Measurements from ENCODE around the gene ZSCAN26. TPM values are rescaled to one million over a fixed set of nuclear protein-coding genes. Genes with fewer than 3 reads are reported as not detected.
"Not testable (repeated sequence)": the region's sequence is repeated elsewhere in the genome, so short reads cannot be mapped to it uniquely, and the experiment has no call there.

Gene ZSCAN26
- total and polyA plus RNA-seq, 7 donors: 2.8 to 29.4 (median 25.5) TPM

DNA sequence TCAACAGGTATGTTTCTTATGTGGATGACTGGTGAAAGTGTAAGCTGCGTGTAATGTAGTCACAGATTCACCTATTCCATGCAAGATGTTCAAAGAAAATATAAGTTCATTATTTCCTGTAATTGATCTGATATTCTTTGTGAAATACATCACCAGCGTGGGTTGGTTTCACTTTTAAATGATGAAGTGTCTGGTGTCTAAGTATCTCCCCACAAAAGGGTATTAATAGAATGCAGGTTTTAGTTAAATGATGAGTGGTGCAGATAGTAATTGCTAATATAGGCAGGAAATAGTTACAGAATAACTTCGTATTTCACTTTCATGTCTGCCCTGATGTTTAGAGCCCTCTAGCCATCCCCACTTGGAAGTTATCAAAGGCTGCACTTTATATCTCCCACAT lies 36.6 kb downstream of the ZSCAN26 start:
- 75 to 86% methylated on average over 3 of the region's 3 CpGs for WGBS, 2 donors
- Histone ChIP-seq H3K27me3 (no peaks in the 10 kb centered on the region), H3K36me3 (peaks cover 0 to 37% (median 6%) of the 10 kb centered on the region in 4 donors), H3K4me3 (no peak overlapping the region), H3K27ac (no peak overlapping the region), H3K4me1 (no peaks in the 10 kb centered on the region), H3K9me3 (no peaks in the 10 kb centered on the region)
- intact Hi-C loops (cut with DNase I): no loop called here
- TF ChIP-seq POLR2A (IDR thresholded peaks at IDR 0.05): no peak
- no peak for TF ChIP-seq EP300 (IDR thresholded peaks at IDR 0.05)
- no peak for TF ChIP-seq POLR2AphosphoS5 (IDR thresholded peaks at IDR 0.05)
- no peak for TF ChIP-seq CTCF (IDR thresholded peaks at IDR 0.05)
- DNase-seq: no peak

DNA sequence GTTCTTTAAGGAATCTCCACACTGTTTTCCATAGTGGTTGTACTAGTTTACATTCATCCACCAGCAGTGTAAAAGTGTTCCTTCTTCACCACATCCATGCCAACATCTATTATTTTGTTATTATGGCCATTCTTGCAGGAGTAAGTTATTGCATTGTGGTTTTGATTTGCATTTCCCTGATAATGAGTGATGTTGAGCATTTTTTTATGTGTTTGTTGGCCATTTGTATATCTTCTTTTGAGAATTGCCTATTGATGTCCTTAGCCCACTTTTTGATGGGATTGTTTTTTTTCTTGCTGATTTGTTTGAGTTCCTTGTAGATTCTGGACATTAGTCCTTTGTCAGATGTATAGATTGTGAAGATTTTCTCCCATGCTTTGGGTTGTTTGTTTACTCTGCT lies 39.4 kb downstream of the ZSCAN26 start:
- H3K4me3 ChIP-seq; H3K27me3 ChIP-seq; H3K9me3 ChIP-seq; intact Hi-C loops (cut with DNase I); DNase-seq; H3K4me1 ChIP-seq; H3K27ac ChIP-seq: not testable (repeated sequence)
- H3K36me3 ChIP-seq: peaks cover 0 to 13% (median 0%) of the 10 kb centered on the region in 4 donors

GRCh38 chr6:28311139-28311823 lies 44.3 kb downstream of the ZSCAN26 start:
- no peak overlapping the region for H3K4me3 ChIP-seq
- H3K9me3 ChIP-seq: no peaks in the 10 kb centered on the region
- no peak for TF ChIP-seq POLR2AphosphoS5 (IDR thresholded peaks at IDR 0.05)
- no peak for TF ChIP-seq EP300 (IDR thresholded peaks at IDR 0.05)
- TF ChIP-seq POLR2A (IDR thresholded peaks at IDR 0.05): no peak
- no peak overlapping the region for H3K27ac ChIP-seq
- peaks cover 0 to 6% (median 3%) of the 10 kb centered on the region in 4 donors for H3K36me3 ChIP-seq
- DNase-seq: no peak
- 77 to 81% methylated on average over 9 of the region's 9 CpGs for WGBS, 2 donors
- intact Hi-C loops (cut with DNase I): no loop called here
- H3K27me3 ChIP-seq: no peaks in the 10 kb centered on the region
- H3K4me1 ChIP-seq: no peaks in the 10 kb centered on the region

DNA sequence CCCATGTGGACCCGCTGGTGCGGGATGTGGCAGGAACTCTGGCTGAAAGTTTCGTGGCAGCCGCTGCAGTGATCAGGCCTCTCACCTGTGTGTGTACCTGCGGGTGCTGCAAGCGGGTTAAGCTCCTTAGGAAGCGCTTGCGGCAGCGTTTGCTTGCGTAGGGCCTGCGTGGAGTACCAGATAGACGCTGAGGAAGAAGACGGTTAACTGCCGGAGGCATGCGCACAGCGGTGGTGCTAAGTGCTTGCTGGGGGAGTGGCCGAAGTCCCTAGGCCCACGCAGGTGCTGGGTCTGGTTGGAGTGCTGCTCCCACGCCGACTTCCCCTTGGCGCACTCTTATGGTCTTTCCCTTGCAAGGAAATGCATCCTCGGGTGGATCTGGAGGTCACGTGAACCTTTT lies 46.0 kb downstream of the ZSCAN26 start:
- Histone ChIP-seq H3K4me3 (no peak overlapping the region), H3K9me3 (no peaks in the 10 kb centered on the region), H3K4me1 (no peaks in the 10 kb centered on the region), H3K36me3 (peaks cover 0 to 6% (median 3%) of the 10 kb centered on the region in 4 donors), H3K27ac (no peak overlapping the region), H3K27me3 (no peaks in the 10 kb centered on the region)
- DNase-seq: no peak
- TF ChIP-seq CTCF (IDR thresholded peaks at IDR 0.05): no peak
- TF ChIP-seq POLR2A (IDR thresholded peaks at IDR 0.05): no peak
- no peak for TF ChIP-seq POLR2AphosphoS5 (IDR thresholded peaks at IDR 0.05)
- no peak for TF ChIP-seq EP300 (IDR thresholded peaks at IDR 0.05)
- 92 to 95% methylated on average over 23 of the region's 23 CpGs for WGBS, 2 donors
- intact Hi-C loops (cut with DNase I): no loop called here

- no peak for DNase-seq
- TF ChIP-seq CTCF (IDR thresholded peaks at IDR 0.05): no peak
- TF ChIP-seq POLR2AphosphoS5 (IDR thresholded peaks at IDR 0.05): no peak
- TF ChIP-seq POLR2A (IDR thresholded peaks at IDR 0.05): no peak
- no peak for TF ChIP-seq EP300 (IDR thresholded peaks at IDR 0.05)
- H3K4me3 ChIP-seq: no peak overlapping the region
- peaks cover 0 to 6% (median 3%) of the 10 kb centered on the region in 4 donors for H3K36me3 ChIP-seq
- intact Hi-C loops (cut with DNase I): no loop called here
- no peaks in the 10 kb centered on the region for H3K4me1 ChIP-seq
- 85 to 87% methylated on average over 3 of the region's 3 CpGs for WGBS, 2 donors
- H3K27me3 ChIP-seq: no peaks in the 10 kb centered on the region
- no peak overlapping the region for H3K27ac ChIP-seq
- no peaks in the 10 kb centered on the region for H3K9me3 ChIP-seq
Measured at GRCh38 chr6:28315628-28316027, 48.7 kb downstream of the ZSCAN26 start.

DNA sequence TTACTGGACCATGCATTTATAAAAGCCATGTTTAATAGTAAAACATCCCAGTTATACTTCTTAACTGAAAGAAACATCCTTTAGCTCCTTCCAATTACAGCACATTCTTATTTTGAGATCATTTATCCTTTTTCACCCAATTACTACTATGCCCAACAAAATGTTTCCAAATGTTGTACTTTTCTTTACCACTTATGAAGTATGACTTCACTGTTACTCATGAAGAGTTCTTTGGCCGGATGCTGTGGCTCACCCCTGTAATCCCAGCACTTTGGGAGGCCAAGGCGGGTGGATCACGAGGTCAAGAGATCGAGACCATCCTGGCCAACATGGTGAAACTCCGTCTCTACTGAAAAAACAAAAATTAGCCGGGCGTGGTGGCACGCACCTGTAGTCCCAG lies 50.9 kb downstream of the ZSCAN26 start:
- WGBS, 2 donors: 95 to 96% methylated on average over 8 of the region's 8 CpGs
- H3K9me3 ChIP-seq; H3K4me1 ChIP-seq; DNase-seq; intact Hi-C loops (cut with DNase I); H3K36me3 ChIP-seq; H3K27me3 ChIP-seq; H3K27ac ChIP-seq; H3K4me3 ChIP-seq: not testable (repeated sequence)
